Activated CD4-positive, alpha-beta T cell treated with anti-CD3 and anti-CD28 coated beads, Interleukin-2, amount 50 U/mL, for 48 hours (primary cell): Measurements from ENCODE around the gene ACTRT2.

Experiments used
- DNase-seq, 2 experiments: peaks; one replicate each; pipeline ENCODE4 v3.0.0-alpha.2; 2020

Gene ACTRT2

GRCh38 chr1:3018576-3018975, 2.7 kb upstream of the ACTRT2 start:
- no peak for DNase-seq

GRCh38 chr1:3019007-3019515, 2.2 kb upstream of the ACTRT2 start:
- no peak for DNase-seq

- no peak for DNase-seq
Measured at GRCh38 chr1:3019516-3020051, 1.7 kb upstream of the ACTRT2 start.

GRCh38 chr1:3020263-3020909, 881 bp upstream of the ACTRT2 start:
- DNase-seq, result no peak

- no peak for DNase-seq
Measured at GRCh38 chr1:3021801-3022401, 634 bp downstream of the ACTRT2 start.

- DNase-seq, result no peak
Measured at GRCh38 chr1:3022511-3022973, 1.3 kb downstream of the ACTRT2 start.

- no peak for DNase-seq
Measured at GRCh38 chr1:3022976-3023375, 1.7 kb downstream of the ACTRT2 start.

- DNase-seq, result no peak
Measured at GRCh38 chr1:3024019-3024418, 2.8 kb downstream of the ACTRT2 start.

GRCh38 chr1:3024588-3024987, 3.3 kb downstream of the ACTRT2 start:
- no peak for DNase-seq

GRCh38 chr1:3026124-3026523, 4.9 kb downstream of the ACTRT2 start:
- no peak for DNase-seq

GRCh38 chr1:3026581-3027391, 5.5 kb downstream of the ACTRT2 start:
- no peak for DNase-seq

GRCh38 chr1:3027611-3028371, 6.5 kb downstream of the ACTRT2 start:
- no peak for DNase-seq

GRCh38 chr1:3028531-3029282, 7.4 kb downstream of the ACTRT2 start:
- DNase-seq, result no peak

- DNase-seq, result no peak
Measured at GRCh38 chr1:3029481-3029961, 8.3 kb downstream of the ACTRT2 start.

- DNase-seq, result no peak
Measured at GRCh38 chr1:3029991-3030662, 8.9 kb downstream of the ACTRT2 start.

- DNase-seq, result no peak
Measured at GRCh38 chr1:3030663-3031381, 9.6 kb downstream of the ACTRT2 start.

- DNase-seq, result no peak
Measured at GRCh38 chr1:3031401-3032221, 10.3 kb downstream of the ACTRT2 start.

- DNase-seq, result no peak
Measured at GRCh38 chr1:3032371-3033039, 11.2 kb downstream of the ACTRT2 start.
